MM.1S (cell line): ENCODE results near the gene SLC35E4.

Source experiments
- DNase-seq: peaks from one replicate; pipeline ENCODE4 v3.0.0-alpha.2; 2015
- H2AFZ ChIP-seq: fragments of 300-600 bp; sonication (generic); 2 replicates; pipeline ENCODE4 v1.6.0; 2016; ENCODE audit warnings: antibody characterized with exemption, low read length
- H3F3A ChIP-seq: fragments of 300-600 bp; sonication (generic); 2 replicates; pipeline ENCODE4 v1.6.1; 2016; ENCODE audit warnings: mild to moderate bottlenecking, antibody characterized with exemption, low read length, moderate library complexity, mixed read lengths; ENCODE audit not compliant: insufficient read depth
- H3K27ac ChIP-seq: fragments of 300-600 bp; sonication (generic); 2 replicates; pipeline ENCODE4 v1.5.1; 2016; ENCODE audit warnings: mild to moderate bottlenecking, low read length
- H3K27me3 ChIP-seq: fragments of 300-600 bp; sonication (generic); replicated peaks from 2 replicates; pipeline ENCODE4 v1.6.0; 2016; ENCODE audit warnings: low read length; ENCODE audit not compliant: insufficient read depth
- H3K36me3 ChIP-seq: fragments of 300-600 bp; sonication (generic); replicated peaks from 2 replicates; pipeline ENCODE4 v1.6.1; 2016; ENCODE audit warnings: mild to moderate bottlenecking, low read length, mixed read lengths; ENCODE audit not compliant: insufficient read depth
- H3K4me1 ChIP-seq: fragments of 300-600 bp; sonication (generic); 2 replicates; pipeline ENCODE4 v1.6.1; 2016; ENCODE audit warnings: low read length, mixed read lengths
- H3K4me2 ChIP-seq: fragments of 300-600 bp; sonication (generic); 2 replicates; pipeline ENCODE4 v1.6.0; 2016; ENCODE audit warnings: low read depth, low read length
- H3K4me3 ChIP-seq: fragments of 300-600 bp; sonication (generic); 2 replicates; pipeline ENCODE4 v1.5.1; 2016; ENCODE audit warnings: low read length, mixed read lengths
- H3K79me2 ChIP-seq: fragments of 300-600 bp; sonication (generic); 2 replicates; pipeline ENCODE4 v1.6.1; 2016; ENCODE audit warnings: mixed run types, low read length, mixed read lengths
- H3K9ac ChIP-seq: fragments of 300-600 bp; sonication (generic); 2 replicates; pipeline ENCODE4 v1.6.1; 2016; ENCODE audit warnings: low read length, mixed read lengths
- H3K9me2 ChIP-seq: fragments of 300-600 bp; sonication (generic); replicated peaks from 2 replicates; pipeline ENCODE4 v1.6.1; 2016; ENCODE audit warnings: mild to moderate bottlenecking, low read length, mixed read lengths; ENCODE audit not compliant: insufficient read depth
- H3K9me3 ChIP-seq: fragments of 300-600 bp; sonication (generic); replicated peaks from 2 replicates; pipeline ENCODE4 v1.6.1; 2016; ENCODE audit warnings: mild to moderate bottlenecking, low read length, mixed read lengths; ENCODE audit not compliant: insufficient read depth
- H4K20me1 ChIP-seq: fragments of 300-600 bp; sonication (generic); 2 replicates; pipeline ENCODE4 v1.6.1; 2016; ENCODE audit warnings: mild to moderate bottlenecking, low read length, moderate library complexity, mixed read lengths; ENCODE audit not compliant: insufficient read depth
- EZH2 ChIP-seq: fragments of 300-600 bp; sonication (generic); optimal IDR thresholded peaks from 2 replicates; pipeline ENCODE3; 2017; ENCODE audit warnings: low read depth, mild to moderate bottlenecking, antibody characterized with exemption, low read length, mixed read lengths
- EZH2phosphoT487 ChIP-seq: fragments of 300-600 bp; sonication (generic); IDR thresholded peaks from 2 replicates; pipeline ENCODE4 v1.6.1; 2018; ENCODE audit warnings: antibody characterized with exemption, low read length
- TF ChIP-seq, protein P1 (sequence below): fragments of 300-600 bp; sonication (generic); IDR thresholded peaks from 2 replicates; pipeline ENCODE4 v1.5.1; 2016; ENCODE audit warnings: antibody characterized with exemption, low read length, mixed read lengths

Gene SLC35E4

GRCh38 chr22:30634471-30635233 lies 929 bp upstream of the SLC35E4 start:
- Histone ChIP-seq H3K9ac (no peak overlapping the region), H3K9me3 (no peaks in the 10 kb centered on the region)

DNA sequence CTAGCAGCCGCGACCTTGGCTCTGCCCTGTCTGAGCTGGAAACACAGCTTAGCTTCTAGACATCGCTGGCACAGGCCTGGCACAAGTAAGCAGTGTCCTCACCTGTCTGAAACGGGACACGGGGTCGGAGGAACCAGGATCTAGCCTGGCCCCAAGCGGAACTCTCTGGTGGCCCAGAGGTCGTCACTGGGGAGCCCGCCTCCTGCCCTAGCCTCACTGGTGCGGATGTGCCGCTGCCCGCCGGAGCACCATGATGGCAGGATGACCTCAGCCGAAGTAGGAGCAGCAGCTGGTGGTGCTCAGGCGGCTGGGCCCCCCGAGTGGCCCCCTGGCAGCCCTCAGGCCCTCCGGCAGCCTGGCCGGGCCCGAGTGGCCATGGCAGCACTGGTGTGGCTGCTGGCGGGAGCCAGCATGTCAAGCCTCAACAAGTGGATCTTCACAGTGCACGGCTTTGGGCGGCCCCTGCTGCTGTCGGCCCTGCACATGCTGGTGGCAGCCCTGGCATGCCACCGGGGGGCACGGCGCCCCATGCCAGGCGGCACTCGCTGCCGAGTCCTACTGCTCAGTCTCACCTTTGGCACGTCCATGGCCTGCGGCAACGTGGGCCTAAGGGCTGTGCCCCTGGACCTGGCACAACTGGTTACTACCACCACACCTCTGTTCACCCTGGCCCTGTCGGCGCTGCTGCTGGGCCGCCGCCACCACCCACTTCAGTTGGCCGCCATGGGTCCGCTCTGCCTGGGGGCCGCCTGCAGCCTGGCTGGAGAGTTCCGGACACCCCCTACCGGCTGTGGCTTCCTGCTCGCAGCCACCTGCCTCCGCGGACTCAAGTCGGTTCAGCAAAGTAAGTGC lies 871 bp downstream of the SLC35E4 start:
- Histone ChIP-seq H2AFZ (peak overlapping the region; percentile 92), H3K27ac (no peak overlapping the region), H3K4me1 (peaks cover 15% of the 10 kb centered on the region), H3F3A (0 out of 2 replicates have a peak, but pooled peaks cover 6% of the 10 kb centered on the region), H3K9ac (peak overlapping the region; percentile 77; the same call in 1 of the 2 replicates), H3K36me3 (no peaks in the 10 kb centered on the region), H3K4me2 (peak overlapping the region; percentile 100), H3K9me3 (no peaks in the 10 kb centered on the region), H3K9me2 (no peaks in the 10 kb centered on the region), H4K20me1 (no peaks in the 10 kb centered on the region), H3K79me2 (no peaks in the 10 kb centered on the region), H3K27me3 (no peaks in the 10 kb centered on the region), H3K4me3 (peak overlapping the region; percentile 71)
- DNase-seq, result no peak
- TF ChIP-seq EZH2 (no peak), EZH2phosphoT487 (no peak)
- TF ChIP-seq, protein P1, sequence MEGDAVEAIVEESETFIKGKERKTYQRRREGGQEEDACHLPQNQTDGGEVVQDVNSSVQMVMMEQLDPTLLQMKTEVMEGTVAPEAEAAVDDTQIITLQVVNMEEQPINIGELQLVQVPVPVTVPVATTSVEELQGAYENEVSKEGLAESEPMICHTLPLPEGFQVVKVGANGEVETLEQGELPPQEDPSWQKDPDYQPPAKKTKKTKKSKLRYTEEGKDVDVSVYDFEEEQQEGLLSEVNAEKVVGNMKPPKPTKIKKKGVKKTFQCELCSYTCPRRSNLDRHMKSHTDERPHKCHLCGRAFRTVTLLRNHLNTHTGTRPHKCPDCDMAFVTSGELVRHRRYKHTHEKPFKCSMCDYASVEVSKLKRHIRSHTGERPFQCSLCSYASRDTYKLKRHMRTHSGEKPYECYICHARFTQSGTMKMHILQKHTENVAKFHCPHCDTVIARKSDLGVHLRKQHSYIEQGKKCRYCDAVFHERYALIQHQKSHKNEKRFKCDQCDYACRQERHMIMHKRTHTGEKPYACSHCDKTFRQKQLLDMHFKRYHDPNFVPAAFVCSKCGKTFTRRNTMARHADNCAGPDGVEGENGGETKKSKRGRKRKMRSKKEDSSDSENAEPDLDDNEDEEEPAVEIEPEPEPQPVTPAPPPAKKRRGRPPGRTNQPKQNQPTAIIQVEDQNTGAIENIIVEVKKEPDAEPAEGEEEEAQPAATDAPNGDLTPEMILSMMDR, result no peak

More at GRCh38 chr22:30634471-30635233, 929 bp upstream of the SLC35E4 start:
- no peaks in the 10 kb centered on the region for H3K9me2 ChIP-seq
- DNase-seq, result peak; percentile 86
- peak overlapping the region; percentile 81 for H2AFZ ChIP-seq
- H3K27ac ChIP-seq, result no peak overlapping the region
- 0 out of 2 replicates have a peak, but pooled peaks cover 6% of the 10 kb centered on the region for H3F3A ChIP-seq
- no peaks in the 10 kb centered on the region for H3K36me3 ChIP-seq
- no peaks in the 10 kb centered on the region for H4K20me1 ChIP-seq
- peaks cover 15% of the 10 kb centered on the region for H3K4me1 ChIP-seq
- no peak for TF ChIP-seq EZH2
- TF ChIP-seq, protein P1, result peak; percentile 93
- H3K4me3 ChIP-seq, result peak overlapping the region; percentile 36; the same call in 1 of the 2 replicates
- no peaks in the 10 kb centered on the region for H3K27me3 ChIP-seq
- peak overlapping the region; percentile 80; the same call in 1 of the 2 replicates for H3K4me2 ChIP-seq
- H3K79me2 ChIP-seq, result no peaks in the 10 kb centered on the region

- H3K4me2 ChIP-seq, result no peak overlapping the region
- 0 out of 2 replicates have a peak, but pooled peaks cover 6% of the 10 kb centered on the region for H3F3A ChIP-seq
- H3K9ac ChIP-seq, result no peak overlapping the region
- no peak overlapping the region for H3K27ac ChIP-seq
- no peaks in the 10 kb centered on the region for H3K36me3 ChIP-seq
- H3K79me2 ChIP-seq, result no peaks in the 10 kb centered on the region
- H3K4me3 ChIP-seq, result no peak overlapping the region
- peaks cover 15% of the 10 kb centered on the region for H3K4me1 ChIP-seq
- no peak for DNase-seq
- TF ChIP-seq EZH2 (no peak), EZH2phosphoT487 (no peak)
- TF ChIP-seq, protein P1, result no peak
- H4K20me1 ChIP-seq, result no peaks in the 10 kb centered on the region
- H3K27me3 ChIP-seq, result no peaks in the 10 kb centered on the region
- no peaks in the 10 kb centered on the region for H3K9me3 ChIP-seq
- H3K9me2 ChIP-seq, result no peaks in the 10 kb centered on the region
- H2AFZ ChIP-seq, result no peak overlapping the region
Observed at GRCh38 chr22:30637701-30638114, 2.1 kb downstream of the SLC35E4 start.
